Stimulated activated CD4-positive, alpha-beta T cell treated with anti-CD3 and anti-CD28 coated beads, Interleukin-2, amount 100 ng/mL, for 24 hours (primary cell): Measurements from ENCODE around the gene NEUROD1.

ENCODE experiments used
- DNase-seq, 2 donors: peaks; one replicate each; pipeline ENCODE4 v3.0.0-alpha.2; 2020

NEUROD1 gene

GRCh38 chr2:181632733-181633401, 47.5 kb downstream of the NEUROD1 start:
- DNase-seq = no peak

GRCh38 chr2:181628590-181629585, 51.4 kb downstream of the NEUROD1 start:
- no peak for DNase-seq

DNA sequence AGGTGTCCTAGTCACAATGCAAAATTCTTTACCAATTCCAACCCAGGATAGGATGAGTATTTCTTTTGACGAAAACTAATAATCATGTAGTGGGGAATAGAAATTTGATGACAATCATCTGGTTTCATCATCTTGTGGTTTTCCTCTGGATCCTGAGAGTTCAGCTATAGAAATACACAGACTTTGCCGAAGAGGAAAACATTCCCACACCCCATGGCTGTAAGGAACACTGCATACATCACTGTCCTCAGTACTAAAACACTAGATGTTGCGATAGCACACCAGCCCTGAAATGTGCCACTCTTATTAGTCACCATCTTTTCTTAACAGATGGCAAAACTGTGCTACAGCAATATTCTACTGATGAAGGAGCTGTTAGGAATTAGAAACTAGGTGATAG, 52.8 kb downstream of the NEUROD1 start:
- no peak for DNase-seq

- no peak for DNase-seq
Observed at GRCh38 chr2:181626671-181627070, 53.6 kb downstream of the NEUROD1 start.
